Effector CD4-positive, alpha-beta T cell (primary cell): ENCODE data around the gene CHST12.
"Not testable (repeated sequence)": the region's sequence is repeated elsewhere in the genome, so short reads cannot be mapped to it uniquely, and the experiment has no call there.

ENCODE experiments used
- DNase-seq: peaks from one replicate; pipeline ENCODE4 v3.0.0-alpha.2; 2020

Gene CHST12

DNA sequence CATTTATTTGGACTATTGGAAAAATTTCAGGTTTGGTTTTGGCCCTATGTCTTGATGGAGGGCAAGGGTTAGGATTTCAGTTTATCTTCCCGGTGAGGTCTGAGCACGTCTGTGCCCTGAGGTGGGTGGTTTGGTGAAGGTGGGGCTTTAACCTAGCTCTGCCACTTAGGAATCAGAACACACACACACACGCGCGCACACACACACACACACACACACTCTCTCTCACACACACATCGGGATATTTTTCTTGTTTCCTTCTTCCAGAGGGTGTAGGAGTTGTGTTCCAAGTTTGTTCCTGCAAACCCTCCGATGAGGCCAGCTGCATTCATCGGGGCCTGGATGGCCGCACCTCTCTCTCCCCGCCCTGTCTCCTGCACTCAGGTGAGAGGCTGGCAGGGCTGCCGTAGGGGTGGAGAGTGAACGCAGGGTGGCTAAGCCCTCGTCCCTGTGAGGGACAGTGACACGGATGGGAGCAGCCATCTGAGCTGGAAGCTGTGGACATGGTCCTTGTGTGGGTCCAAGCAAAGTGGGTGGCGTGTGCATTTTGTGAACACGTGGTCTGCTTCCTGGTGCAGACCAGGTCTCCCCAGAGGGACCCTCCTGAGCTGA lies 34.2 kb downstream of the CHST12 start:
- DNase-seq = no peak

DNA sequence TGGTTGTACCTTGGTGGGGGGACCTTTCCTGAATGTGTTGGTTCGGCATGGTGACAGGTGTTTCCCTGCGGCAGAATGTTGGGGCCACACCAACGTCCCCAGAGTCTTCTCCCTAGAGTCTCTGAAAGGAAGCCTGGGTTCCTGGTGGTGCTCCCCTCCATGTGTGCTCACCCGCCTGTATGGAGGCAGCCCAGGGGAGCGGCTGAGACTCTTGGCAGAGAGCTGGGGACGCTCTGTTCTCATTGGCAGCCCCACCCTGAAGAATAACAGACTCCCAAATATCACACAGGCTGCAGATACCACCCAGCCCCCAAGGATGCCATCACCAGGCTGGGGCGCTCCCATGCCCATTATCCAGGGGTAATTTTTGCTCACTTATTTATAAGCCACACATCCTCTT lies 34.8 kb downstream of the CHST12 start:
- DNase-seq = no peak

- DNase-seq = no peak
These were observed 35.4 kb downstream of the CHST12 start for GRCh38 chr7:2438775-2439174.

- DNase-seq = no peak
These were observed 37.3 kb downstream of the CHST12 start for GRCh38 chr7:2440608-2441245.

DNA sequence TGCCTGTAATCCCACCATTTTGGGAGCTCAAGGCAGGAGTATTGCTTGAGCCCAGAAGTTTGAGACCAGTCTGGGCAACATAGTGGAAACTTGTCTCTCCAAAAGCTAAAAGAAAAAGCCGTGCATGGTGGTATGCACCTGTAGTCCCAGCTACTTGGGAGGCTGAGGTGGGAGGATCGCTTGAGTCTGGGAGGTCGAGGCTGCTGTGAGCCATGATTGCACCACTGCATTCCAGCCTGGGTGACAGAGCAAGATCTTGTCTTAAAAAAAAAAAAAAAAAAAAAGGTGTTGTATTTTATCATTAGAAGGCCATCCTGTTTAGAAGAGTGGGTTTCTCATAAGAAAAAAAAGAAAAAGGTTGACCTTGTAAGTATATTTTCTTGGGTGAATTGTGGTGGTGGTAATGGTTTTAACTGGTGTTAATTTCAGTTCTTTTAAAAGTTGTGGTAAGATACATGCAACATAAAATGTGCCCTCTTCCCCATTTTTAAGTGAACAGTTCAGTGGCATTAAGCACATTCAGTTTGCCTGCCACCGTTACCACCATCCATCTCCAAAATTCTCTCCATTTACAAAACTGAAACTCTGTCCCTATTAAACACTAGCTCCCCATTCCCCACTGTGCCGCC lies 38.1 kb downstream of the CHST12 start:
- DNase-seq = no peak

GRCh38 chr7:2443491-2443890 lies 40.1 kb downstream of the CHST12 start:
- DNase-seq = no peak

- DNase-seq = no peak
These were observed 41.1 kb downstream of the CHST12 start for GRCh38 chr7:2444476-2444875.

DNA sequence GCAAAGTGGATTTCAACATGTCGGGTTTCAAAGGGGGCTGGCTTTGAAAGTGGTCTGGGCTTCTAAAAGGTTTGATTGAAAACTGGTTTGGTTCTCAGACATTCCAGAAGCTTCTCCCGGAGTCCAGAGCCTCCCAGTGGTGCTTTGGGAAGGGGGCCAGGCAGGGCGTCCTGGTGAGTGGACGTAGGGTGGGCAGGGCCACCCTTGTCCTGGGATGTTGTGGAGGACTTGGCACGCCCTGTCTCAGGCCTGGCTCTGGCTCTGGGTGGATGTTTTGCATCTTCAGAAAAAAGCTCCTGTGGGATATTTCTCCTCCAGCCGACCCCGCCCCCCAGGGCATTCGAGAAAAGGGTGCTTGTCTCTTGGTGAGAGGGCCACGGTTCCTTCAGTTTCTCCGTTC lies 41.6 kb downstream of the CHST12 start:
- no peak for DNase-seq

DNA sequence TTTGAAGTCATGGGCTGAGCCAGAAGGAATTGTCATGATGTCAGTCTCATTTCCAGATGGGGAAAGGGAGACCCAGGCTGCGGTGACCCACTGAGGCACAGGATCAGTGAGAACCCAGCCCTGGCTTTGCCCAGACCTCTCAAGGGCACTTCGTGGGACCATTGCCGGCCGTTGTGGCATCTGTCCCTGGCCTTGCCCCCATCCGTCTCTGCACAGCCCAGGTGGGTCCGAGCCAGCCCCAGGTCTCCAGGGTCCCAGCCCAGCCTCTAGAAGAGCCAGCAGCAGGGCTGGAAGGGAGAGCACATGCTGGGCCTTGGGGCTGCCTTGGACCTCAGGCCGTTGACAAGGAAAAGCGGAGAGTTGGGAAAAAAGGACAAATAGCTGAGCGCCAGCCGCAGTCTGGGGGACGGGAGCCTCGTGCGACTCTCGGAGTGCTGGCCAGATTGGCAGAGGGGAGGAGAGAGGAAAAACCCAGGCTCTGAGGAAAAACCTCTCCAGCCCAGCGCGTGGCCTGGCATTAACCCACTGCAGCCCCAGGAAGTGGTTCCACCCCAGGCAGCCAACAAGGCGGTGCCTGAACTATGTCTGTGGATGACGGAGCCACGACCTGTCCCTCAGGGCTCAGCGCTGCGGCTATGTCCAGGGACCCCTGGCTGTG lies 42.6 kb downstream of the CHST12 start:
- DNase-seq = no peak

DNA sequence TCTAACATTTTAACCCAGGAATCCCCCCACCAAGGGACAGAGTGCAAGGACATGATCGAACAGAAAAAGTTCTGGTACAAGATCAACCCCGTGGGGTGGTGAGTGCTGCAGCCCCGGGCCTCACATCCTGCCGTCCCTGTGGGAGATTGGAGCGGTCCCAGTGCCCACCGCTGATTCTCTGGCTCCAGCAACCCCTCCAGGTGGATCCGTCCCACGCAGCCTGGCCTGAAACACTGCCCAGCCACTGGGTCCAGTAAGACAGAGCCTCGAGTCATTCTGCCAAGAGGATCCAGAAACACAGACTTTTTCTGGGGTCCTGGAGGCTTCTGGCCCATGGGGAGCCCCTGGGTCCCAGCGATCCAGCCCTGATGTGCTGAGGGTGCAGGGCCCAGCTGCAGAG lies 43.3 kb downstream of the CHST12 start:
- DNase-seq = no peak

DNA sequence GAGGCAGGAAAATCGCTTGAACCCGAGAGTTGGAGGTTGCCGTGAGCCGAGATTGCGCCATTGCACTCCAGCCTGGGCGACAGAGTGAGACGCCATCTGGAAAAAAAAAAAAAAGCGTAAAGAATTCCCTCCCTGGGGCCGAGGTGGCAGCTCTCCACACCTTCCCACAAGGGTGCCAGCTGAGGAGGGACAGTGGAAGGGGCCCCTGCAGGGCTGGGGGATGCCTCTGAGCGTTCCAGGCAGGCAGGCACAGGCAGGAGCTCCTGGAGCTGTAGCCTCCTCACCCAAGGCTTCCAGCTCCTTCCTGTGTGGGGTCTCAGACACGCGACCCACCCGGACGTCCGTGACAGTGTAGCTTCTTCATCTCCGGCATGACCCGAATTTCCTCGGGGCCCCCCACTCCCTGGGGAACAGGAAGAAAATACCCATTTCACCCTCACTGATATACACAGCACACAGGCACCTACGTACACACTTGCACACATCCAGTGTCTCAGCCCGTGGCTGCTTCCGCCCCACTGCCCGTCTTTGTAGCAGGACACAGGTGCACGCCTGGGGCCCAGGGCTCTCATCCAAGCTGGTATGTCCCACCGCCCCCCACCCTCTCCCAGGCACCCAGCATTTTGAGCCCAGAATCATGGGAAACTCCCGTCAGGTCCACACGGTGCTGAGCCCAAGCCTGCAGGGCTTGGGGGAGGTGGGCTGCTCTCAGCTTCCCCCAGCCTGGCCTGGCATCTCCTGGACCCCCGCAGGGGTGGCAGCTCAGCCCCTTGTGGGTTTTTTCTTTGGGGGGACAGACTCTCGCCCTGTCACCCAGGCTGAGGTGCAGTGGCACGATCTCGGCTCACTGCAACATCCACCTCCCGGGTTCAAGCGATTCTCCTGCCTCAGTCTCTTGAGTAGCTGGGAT lies 47.0 kb downstream of the CHST12 start:
- no peak for DNase-seq

DNA sequence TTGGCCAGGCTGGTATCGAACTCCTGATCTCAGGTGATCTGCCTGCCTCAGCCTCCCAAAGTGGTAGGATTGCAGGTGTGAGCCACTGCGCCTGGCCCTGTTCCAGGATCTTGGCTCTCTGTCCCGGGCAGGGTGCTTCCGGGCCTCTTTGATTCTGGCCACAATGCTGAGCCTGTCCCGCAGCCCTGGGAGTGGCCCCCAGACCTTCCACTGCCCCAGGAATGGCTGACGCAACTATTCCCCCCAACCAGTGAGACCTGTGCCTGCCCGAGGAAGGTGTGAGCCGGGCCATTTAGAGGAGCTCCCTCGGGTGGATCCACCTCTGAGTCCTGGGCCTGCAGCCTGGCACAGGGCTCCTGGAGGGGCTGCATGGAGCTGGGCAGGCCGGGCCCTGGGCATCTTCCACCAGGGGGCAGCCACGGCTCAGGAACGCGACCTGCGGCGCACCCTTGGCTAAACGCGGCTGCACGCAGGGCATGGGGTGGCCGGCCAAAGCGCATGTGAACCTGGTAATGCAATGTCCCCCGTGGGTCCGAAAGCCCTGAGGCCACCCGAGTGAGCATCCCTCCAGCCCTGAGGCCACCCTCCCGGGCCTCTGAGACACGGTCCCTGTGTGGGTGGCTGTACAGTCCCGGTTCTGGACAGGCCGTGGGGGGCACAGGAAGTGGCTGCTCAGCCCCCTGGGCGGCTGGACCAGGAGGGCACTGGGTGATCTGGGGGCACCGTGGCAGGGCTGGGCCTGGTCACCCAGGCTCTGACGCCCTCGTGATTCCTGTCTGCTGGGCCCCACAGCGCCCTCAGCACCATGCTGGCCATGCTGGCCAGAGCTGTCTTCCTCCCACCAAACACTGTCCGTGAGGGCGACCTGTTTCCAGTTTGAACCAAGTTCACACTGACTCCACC lies 48.0 kb downstream of the CHST12 start:
- peak; percentile 71 for DNase-seq

GRCh38 chr7:2452074-2452507 lies 48.7 kb downstream of the CHST12 start:
- no peak for DNase-seq

DNA sequence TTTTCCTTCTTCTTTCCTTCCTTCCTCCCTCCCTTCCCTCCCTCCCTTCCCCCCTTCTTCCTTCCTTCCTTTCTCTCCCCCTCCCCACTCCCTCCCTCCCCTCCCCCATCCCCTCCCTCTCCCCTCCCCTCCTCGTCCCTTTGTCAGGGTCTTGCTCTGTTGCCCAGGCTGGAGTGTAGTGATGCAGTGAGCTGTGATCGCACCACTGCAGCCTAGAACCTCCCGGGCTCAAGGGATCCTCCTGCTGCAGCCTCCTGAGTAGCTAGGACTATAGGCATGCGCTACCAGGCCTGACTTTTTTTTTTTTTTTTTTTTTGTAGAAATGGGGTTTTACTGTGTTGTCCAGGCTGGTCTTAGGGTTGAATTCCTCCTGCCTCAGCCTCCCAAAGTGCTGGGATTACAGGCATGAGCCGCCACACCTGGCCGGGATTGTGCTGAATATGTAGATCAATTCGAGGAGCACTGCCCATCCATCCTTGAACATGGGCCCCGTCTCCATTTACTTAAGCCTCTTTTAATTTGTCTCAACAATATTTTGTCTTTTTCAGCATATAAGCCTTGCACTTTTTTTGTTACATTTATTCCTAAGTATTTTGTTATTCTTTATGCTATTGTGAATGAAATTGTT lies 49.3 kb downstream of the CHST12 start:
- no peak for DNase-seq

DNA sequence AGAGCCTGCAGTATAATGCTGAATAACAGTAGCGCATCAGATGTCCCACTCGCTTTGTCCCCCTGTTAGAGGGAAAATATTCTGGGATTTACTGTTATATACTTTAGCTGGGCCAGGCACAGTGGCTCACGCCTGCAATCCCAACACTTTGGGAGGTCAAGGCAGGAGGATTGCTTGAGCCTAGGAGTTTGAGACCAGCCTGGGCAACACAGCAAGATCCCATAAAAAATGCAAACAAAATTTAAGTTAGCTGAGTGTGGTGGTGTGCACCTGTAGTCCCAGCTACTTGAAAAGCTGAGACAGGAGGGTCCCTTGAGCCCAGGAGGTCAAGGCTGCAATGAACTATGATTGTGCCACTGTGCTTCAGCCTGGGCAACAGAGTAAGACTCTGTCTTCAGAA lies 50.4 kb downstream of the CHST12 start:
- DNase-seq = not testable (repeated sequence)

DNA sequence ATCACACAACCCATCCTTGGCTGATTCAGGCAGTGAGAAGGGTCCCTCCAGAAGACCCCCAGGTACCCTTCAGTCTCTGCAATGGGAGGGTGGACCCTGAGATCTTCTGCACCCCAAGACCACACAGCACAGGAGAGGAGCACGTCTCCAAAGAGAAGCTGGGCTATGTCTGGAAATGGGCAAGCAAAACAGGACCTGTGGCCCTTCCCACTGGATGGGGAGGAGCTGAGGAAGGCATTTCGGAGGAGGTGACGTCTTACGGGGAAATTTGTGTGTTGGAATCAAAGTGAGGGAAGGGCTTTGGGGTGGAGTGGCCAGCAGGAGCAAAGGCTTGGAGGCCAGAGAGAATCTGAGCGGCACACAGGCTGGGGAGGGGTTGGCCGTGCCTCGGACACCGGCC lies 56.3 kb downstream of the CHST12 start:
- DNase-seq = no peak

DNA sequence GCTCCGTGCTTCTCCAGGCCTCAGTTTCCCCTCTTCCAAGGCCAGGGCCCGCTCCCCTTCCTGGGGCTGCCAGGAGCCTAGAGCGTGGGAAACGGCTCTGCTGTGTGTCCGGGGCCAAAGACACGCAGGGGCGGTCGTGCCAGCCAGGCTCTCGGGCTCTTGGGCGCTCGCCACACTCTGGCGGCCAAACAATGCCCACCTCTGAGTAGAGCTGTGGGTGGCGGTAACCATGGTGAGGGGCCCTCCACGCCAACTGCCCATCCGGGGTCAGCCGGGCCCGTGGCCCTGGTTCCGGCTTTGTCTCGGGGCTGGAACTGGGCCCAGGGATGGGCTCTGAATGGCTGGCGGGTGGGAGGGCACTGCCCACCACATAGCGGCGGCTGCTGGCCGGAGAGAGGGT lies 56.8 kb downstream of the CHST12 start:
- no peak for DNase-seq

DNA sequence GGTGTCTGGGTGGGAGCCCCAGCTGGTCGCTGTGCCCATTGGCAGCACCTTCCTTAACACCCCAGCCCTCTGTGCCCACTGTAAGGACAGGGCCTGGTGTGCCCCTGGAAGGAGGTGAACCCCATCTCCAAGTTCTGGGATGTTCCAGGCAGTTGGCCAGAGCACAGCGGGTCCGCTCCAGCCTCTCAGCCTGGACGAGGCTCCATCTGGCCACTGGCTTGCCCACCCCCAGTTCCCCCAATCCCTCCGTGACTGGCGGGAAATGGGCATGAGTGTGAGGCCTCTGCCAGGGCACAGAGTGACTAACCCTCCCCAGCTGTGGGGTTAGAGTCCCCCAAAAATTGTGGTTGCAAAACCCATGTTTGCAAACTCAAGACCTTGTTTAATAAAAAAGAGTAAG lies 57.2 kb downstream of the CHST12 start:
- DNase-seq = no peak

GRCh38 chr7:2461268-2462026 lies 58.0 kb downstream of the CHST12 start:
- no peak for DNase-seq

DNA sequence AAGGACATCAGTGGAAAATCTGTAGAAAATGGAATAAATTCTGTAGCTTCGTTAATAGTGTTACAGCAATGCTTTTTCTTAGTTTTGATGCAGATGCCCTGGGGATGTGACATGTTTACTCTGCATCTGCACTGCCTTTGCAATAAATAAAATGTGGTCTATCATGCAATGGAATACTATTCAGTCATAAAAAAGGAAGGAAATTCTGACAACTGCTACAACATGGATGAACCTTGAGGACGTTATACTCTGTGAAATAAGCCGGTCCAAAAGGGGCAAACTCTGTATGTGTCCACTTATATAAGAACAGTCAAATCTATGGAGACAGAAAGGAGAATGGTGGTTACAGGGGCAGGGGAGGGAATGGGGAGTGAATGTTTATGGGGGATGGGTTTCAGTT lies 59.3 kb downstream of the CHST12 start:
- DNase-seq = no peak

- DNase-seq = no peak
These were observed 62.5 kb downstream of the CHST12 start for GRCh38 chr7:2465928-2466327.
